Tibial nerve (tissue), 4 donors: ENCODE data around the gene TMF1.

ENCODE experiments used
- EP300 ChIP-seq, 2 donors: sonication (generic); formaldehyde crosslinking; IDR thresholded peaks; one replicate each; pipeline ENCODE4 v1.6.1; 2017; ENCODE audit warnings: antibody characterized with exemption in 2 of 2, mild to moderate bottlenecking in 1 of 2
- POLR2A ChIP-seq, 2 donors: fragments of 450-650 bp; IDR thresholded peaks; one replicate each; pipeline ENCODE4 v1.6.1; 2017; ENCODE audit warnings: antibody characterized with exemption in 2 of 2, mild to moderate bottlenecking in 2 of 2, moderate library complexity in 2 of 2
- TF ChIP-seq, protein P1 (sequence below), 5 experiments: fragments of 200-600 bp in 3 of 5; fragments of 450-650 bp in 2 of 5; sonication (generic) in 3 of 5; IDR thresholded peaks; one replicate each; pipeline ENCODE4 v1.5.1; 2016 to 2019; ENCODE audit warnings: antibody characterized with exemption in 5 of 5, mild to moderate bottlenecking in 3 of 5, moderate library complexity in 2 of 5

DNA sequence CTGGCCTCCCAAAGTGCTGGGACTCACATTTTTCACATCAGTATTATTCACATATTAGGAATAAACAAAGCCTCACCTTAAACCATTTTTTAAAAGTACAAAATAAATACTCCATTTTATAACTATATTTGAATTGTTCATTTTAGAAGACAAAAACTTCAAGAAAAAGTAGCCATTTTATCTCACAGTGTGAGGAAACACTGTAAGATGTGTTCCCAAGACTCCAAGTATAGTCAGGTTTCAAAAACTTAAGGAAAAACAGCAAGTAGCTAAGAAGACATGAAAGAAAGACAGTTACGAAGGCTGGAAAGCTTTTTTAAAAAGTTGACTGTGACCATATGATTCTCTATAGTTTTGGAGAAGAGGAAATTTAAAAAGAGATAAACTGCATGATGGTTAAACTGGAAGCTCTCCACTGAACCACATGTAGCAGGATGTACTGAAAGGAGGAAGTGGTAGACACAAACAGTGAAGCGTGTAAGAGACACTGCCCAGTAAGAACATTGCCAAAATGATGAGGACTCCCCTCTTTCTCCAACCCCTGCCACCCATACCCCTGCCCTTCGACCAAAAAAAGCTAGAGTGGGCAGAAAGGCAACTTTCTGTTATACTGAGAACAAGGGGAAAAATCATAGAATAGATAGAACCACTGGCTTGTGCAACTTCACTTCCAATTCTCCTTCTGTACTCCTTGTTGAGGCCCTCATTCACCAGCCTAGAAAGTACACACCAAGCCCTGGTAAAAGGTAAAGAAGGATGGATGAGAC lies 6.2 kb upstream of the TMF1 start:
- TF ChIP-seq, protein P1, sequence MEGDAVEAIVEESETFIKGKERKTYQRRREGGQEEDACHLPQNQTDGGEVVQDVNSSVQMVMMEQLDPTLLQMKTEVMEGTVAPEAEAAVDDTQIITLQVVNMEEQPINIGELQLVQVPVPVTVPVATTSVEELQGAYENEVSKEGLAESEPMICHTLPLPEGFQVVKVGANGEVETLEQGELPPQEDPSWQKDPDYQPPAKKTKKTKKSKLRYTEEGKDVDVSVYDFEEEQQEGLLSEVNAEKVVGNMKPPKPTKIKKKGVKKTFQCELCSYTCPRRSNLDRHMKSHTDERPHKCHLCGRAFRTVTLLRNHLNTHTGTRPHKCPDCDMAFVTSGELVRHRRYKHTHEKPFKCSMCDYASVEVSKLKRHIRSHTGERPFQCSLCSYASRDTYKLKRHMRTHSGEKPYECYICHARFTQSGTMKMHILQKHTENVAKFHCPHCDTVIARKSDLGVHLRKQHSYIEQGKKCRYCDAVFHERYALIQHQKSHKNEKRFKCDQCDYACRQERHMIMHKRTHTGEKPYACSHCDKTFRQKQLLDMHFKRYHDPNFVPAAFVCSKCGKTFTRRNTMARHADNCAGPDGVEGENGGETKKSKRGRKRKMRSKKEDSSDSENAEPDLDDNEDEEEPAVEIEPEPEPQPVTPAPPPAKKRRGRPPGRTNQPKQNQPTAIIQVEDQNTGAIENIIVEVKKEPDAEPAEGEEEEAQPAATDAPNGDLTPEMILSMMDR (IDR thresholded peaks at IDR 0.05): no peak
- no peak for TF ChIP-seq EP300 (IDR thresholded peaks at IDR 0.05)
- TF ChIP-seq POLR2A (IDR thresholded peaks at IDR 0.05): no peak
